K562 (cell line): ENCODE data around the gene SPIB. TPM values are rescaled to one million over a fixed set of nuclear protein-coding genes. Genes with fewer than 3 reads are reported as not detected.

ENCODE experiments used
- CAMTA2 ChIP-seq: fragments of 250-450 bp; sonication (Bioruptor Pico); conservative IDR thresholded peaks from 2 replicates; pipeline ENCODE4 v1.5.1; 2022
- CREBBP ChIP-seq: IDR thresholded peaks from one replicate; pipeline ENCODE4 v1.6.1; 2012; ENCODE audit warnings: low read depth, mild to moderate bottlenecking, control low read depth, inconsistent platforms, low read length
- DMBX1 ChIP-seq: fragments of 250-450 bp; sonication (Bioruptor Pico); IDR thresholded peaks from 2 replicates; pipeline ENCODE4 v1.8.0; 2022; ENCODE audit warnings: inconsistent platforms, mild to moderate bottlenecking, moderate library complexity, borderline replicate concordance
- DPF2 ChIP-seq: fragments of 450-650 bp; IDR thresholded peaks from 2 replicates; pipeline ENCODE4 v1.6.1; 2016
- EP300 ChIP-seq: IDR thresholded peaks from 2 replicates; pipeline ENCODE4 v1.6.1; 2012; ENCODE audit warnings: low read length, improper control_type of control experiment
- HMG20B ChIP-seq: fragments of 250-450 bp; sonication (Bioruptor Pico); IDR thresholded peaks from 2 replicates; pipeline ENCODE4 v1.5.0; 2021; ENCODE audit warnings: mild to moderate bottlenecking
- HNRNPL ChIP-seq: fragments of 200-400 bp; formaldehyde crosslinking; IDR thresholded peaks from 2 replicates; pipeline ENCODE4 v1.6.1; 2017; ENCODE audit warnings: low read depth, mild to moderate bottlenecking, low read length
- LARP7 ChIP-seq: fragments of 450-650 bp; IDR thresholded peaks from 2 replicates; pipeline ENCODE4 v1.6.1; 2016
- MLX ChIP-seq, 2 experiments: fragments of 450-650 bp in 1 of 2; sonication (generic) in 1 of 2; formaldehyde crosslinking; conservative IDR thresholded peaks; 2 replicates each; pipeline versions ENCODE4 v1.4.0 to v1.8.1; 2020 to 2022; ENCODE audit warnings: mild to moderate bottlenecking in 1 of 2, missing genetic modification reagents in 1 of 2
- PPARD ChIP-seq: fragments of 250-450 bp; sonication (Bioruptor Pico); IDR thresholded peaks from 2 replicates; pipeline ENCODE4 v1.8.0; 2022; ENCODE audit warnings: inconsistent platforms, mild to moderate bottlenecking, moderate library complexity
- RUNX1 ChIP-seq: sonication (generic); IDR thresholded peaks from 2 replicates; pipeline ENCODE4 v1.6.1; 2016; ENCODE audit warnings: antibody characterized with exemption, low read depth
- SMARCA5 ChIP-seq: fragments of 450-650 bp; IDR thresholded peaks from 2 replicates; pipeline ENCODE4 v1.6.1; 2016
- STAT5A ChIP-seq: IDR thresholded peaks from 2 replicates; pipeline ENCODE4 v1.6.1; 2012; ENCODE audit warnings: low read length, inconsistent platforms, borderline replicate concordance
- TCF3 ChIP-seq: sonication (generic); formaldehyde crosslinking; IDR thresholded peaks from 2 replicates; pipeline ENCODE4 v1.4.0; 2020; ENCODE audit warnings: mild to moderate bottlenecking, missing genetic modification reagents
- ZMIZ1 ChIP-seq, 2 experiments: fragments of 150-350 bp in 1 of 2; IDR thresholded peaks; 2 replicates each; pipeline ENCODE4 v1.6.1; 2012 to 2016; ENCODE audit warnings: low read depth in 2 of 2, low read length in 2 of 2, mild to moderate bottlenecking in 1 of 2, moderate library complexity in 1 of 2
- ZNF24 ChIP-seq: fragments of 450-650 bp; IDR thresholded peaks from 2 replicates; pipeline ENCODE4 v1.6.1; 2016
- ZZZ3 ChIP-seq: fragments of 450-650 bp; IDR thresholded peaks from 2 replicates; pipeline ENCODE4 v1.6.1; 2016; ENCODE audit warnings: antibody characterized with exemption, mild to moderate bottlenecking, moderate library complexity
- polyA plus RNA-seq, 8 experiments: library from polyadenylated mRNA; depleted of rRNA in 4 of 8; stranded (reverse) in 5 of 8; unstranded in 3 of 8; fragments of >200 nt; fragmentation: Nextera tagmentation in 2 of 8; fragmentation: Illumina TruSeq in 1 of 8; extraction: Ambion mirVana in 2 of 8; extraction: Trizol in 1 of 8; gene quantifications; 2 replicates each; pipeline versions ENCODE4 v1.2.1 to v1.2.3, GENCODE V29; 2011 to 2014; ENCODE audit warnings: inconsistent platforms in 1 of 8, missing spikeins in 1 of 8
- total RNA-seq, 7 experiments: library from RNA; depleted of rRNA in 6 of 7; stranded (reverse); fragments of >200 nt in 6 of 7; fragmentation: Illumina TruSeq in 2 of 7; extraction: Trizol in 2 of 7; gene quantifications; 2 replicates each; pipeline versions ENCODE4 v1.2.1 to v1.2.3, GENCODE V29; 2011 to 2021; ENCODE audit warnings: low replicate concordance in 1 of 7
- TF ChIP-seq, protein P1 (sequence below): sonication (generic); formaldehyde crosslinking; IDR thresholded peaks from 2 replicates; pipeline ENCODE4 v1.9.0; 2022; ENCODE audit warnings: mild to moderate bottlenecking, missing genetic modification reagents
- TF ChIP-seq, protein P2 (sequence below): sonication (generic); formaldehyde crosslinking; IDR thresholded peaks from 2 replicates; pipeline ENCODE4 v1.8.0; 2022; ENCODE audit warnings: mild to moderate bottlenecking, missing genetic modification reagents

The SPIB gene
- total and polyA plus RNA-seq, 9 of the 15 experiments (the other 6 are each of a cell fraction or from before 2014, with no cell fraction given): 0.06 to 1.0 (median 0.43) TPM; not detected in 1

DNA sequence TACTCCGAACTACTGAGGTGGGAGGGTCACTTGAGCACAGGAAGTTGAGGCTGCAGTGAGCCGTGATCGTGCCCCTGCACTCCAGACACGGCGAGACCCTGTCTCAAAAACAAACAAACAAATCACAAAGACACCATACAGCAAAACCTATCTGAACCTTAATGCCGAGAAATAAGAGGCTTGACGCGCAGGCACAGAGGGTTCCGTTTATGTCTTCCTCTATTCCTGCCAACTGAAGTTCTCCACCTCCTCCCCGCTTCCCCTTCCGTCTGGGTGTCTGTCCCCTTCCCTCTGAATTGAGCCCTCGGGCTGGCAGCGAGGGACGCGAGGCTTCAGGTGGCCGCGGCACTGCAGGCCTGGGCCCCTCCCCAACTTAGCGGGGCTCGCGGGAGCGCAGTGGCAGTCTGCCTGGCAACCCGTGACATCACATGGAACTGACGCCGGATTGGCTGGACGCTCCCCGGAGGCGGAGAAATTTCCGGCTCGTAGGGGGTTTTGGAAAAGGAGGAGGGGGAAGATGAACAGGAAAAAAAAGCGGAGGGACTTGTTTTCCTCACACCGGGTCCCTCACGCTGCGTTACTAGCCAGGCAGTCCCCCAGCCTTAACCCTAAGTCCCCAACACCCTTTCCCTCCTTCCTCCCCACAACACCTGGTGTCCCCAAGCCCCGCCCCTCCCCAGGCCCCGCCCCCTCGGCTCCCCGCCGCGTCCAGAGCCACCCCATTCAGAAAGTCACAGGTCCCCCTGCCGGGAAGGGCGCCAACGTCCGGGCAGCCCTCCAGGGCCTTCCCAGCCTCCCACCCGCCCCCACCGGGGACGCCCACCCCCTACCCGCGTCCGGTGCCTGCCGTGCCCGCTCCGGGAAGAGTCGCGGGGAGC lies 12.8 kb downstream of the SPIB start (continued):
- TF ChIP-seq, protein P1, sequence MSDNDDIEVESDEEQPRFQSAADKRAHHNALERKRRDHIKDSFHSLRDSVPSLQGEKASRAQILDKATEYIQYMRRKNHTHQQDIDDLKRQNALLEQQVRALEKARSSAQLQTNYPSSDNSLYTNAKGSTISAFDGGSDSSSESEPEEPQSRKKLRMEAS (CRISPR knock-in tag): peak; percentile 53; the same call in 1 of the 2 replicates
- TF ChIP-seq ZMIZ1 (IDR thresholded peaks at IDR 0.05; ENCODE audit: low read depth in 2 of 2, low read length in 2 of 2): no peak
- TF ChIP-seq HMG20B (CRISPR knock-in tag): no peak
- no peak for TF ChIP-seq MLX (CRISPR knock-in tag; conservative IDR thresholded peaks at IDR 0.05)
- no peak for TF ChIP-seq HNRNPL
- TF ChIP-seq CREBBP: no peak
- no peak for TF ChIP-seq EP300
- no peak for TF ChIP-seq ZNF24
- no peak for TF ChIP-seq PPARD (CRISPR knock-in tag)
- no peak for TF ChIP-seq TCF3 (CRISPR knock-in tag)
- no peak for TF ChIP-seq STAT5A
- TF ChIP-seq DPF2: peak; percentile 47; the same call in 1 of the 2 replicates
- no peak for TF ChIP-seq CAMTA2 (CRISPR knock-in tag)
- 0 out of 2 replicates have a peak, but pooled peaks have one; percentile 53 for TF ChIP-seq SMARCA5
- TF ChIP-seq DMBX1 (CRISPR knock-in tag): no peak
- TF ChIP-seq, protein P2, sequence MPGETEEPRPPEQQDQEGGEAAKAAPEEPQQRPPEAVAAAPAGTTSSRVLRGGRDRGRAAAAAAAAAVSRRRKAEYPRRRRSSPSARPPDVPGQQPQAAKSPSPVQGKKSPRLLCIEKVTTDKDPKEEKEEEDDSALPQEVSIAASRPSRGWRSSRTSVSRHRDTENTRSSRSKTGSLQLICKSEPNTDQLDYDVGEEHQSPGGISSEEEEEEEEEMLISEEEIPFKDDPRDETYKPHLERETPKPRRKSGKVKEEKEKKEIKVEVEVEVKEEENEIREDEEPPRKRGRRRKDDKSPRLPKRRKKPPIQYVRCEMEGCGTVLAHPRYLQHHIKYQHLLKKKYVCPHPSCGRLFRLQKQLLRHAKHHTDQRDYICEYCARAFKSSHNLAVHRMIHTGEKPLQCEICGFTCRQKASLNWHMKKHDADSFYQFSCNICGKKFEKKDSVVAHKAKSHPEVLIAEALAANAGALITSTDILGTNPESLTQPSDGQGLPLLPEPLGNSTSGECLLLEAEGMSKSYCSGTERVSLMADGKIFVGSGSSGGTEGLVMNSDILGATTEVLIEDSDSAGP (CRISPR knock-in tag): 0 out of 2 replicates have a peak, but pooled peaks have one; percentile 15
- no peak for TF ChIP-seq ZZZ3
- TF ChIP-seq LARP7: 0 out of 2 replicates have a peak, but pooled peaks have one; percentile 25
- TF ChIP-seq RUNX1: no peak
